Activated T-cell treated with anti-CD3 and anti-CD28 coated beads, Interleukin-2, amount 50 U/mL, for 48 hours (primary cell): ENCODE data around the gene SAMD3.
"Not testable (repeated sequence)": the region's sequence is repeated elsewhere in the genome, so short reads cannot be mapped to it uniquely, and the experiment has no call there.

Experiments used
- DNase-seq, 2 experiments: peaks; one replicate each; pipeline ENCODE4 v3.0.0-alpha.2; 2020

SAMD3 gene, protein sequence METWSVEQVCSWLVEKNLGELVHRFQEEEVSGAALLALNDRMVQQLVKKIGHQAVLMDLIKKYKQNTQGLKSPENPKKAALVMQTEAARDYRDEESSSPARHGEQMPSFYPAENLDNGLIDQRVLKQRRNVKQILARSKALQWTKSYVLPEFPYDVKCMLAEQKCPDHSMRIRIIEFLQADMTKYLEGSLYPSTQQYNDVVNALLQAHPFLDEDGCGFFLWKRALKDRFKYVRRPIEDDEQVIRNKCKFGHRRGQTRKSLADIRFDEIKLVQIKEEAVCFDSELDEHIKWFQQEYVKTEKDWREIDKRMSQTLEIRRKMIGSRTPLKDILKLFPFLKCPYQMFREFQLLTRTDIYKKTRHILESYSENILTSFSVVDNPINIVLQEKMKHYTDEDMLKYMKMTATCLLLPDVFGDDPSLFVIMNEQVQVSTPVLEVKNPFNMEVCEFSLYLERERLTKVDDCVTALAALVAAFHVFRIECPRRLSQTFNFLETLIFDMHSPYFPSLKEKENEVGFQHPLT

DNA sequence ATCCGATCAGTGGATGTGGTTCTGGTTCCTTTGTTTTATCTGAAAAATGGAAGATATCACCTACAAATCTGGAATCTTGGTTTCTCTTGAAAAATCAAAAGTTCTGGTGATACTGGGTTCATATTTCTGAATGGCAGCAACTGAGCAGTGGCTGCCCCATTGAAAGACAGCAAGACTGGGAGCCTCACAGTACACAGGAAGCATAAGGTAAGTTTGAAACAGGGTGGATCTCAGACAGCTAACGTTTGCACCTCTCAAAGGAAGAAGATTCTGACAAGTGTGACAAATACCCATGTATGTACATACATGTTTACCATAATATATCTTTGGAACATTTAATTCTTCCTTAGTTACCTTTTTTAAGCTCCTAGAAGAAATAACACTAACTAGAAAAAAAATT lies at the start of gene SAMD3:
Gene SAMD3, minus strand, starts transcription at position 177 of the 400 bp plus-strand sequence. CDS start 7,678 bp downstream, outside the sequence.
- no peak for DNase-seq

DNA sequence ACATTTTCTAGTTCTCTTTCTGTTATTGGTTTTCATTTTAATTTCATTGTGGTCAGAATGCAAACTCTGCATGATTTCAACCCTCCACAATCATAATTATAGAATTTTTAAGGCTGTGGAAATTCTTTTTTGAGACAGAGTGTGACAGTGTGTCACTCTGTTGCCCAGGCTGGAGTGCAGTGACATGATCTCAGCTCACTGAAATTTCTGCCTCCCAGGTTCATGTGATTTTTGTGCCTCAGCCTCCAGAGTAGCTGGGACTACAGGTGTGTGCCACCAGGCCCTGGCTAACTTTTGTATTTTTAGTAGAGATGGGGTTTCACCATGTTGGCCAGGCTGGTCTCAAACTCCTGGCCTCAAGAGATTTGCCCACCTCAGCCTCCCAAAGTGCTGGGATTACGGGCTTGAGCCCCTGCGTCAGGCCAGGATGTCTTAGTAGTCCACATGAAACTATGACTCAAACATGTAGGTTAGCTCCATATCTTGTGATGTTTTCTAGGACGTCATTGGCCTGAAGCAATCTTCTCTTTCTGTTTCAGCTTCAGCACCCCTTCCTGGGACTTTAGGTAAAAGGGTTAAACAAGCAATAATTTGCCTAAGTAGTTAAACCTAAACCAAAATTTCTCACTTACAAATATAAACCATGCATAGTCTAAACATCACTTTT lies 47.4 kb upstream of the SAMD3 start:
- DNase-seq = no peak

DNA sequence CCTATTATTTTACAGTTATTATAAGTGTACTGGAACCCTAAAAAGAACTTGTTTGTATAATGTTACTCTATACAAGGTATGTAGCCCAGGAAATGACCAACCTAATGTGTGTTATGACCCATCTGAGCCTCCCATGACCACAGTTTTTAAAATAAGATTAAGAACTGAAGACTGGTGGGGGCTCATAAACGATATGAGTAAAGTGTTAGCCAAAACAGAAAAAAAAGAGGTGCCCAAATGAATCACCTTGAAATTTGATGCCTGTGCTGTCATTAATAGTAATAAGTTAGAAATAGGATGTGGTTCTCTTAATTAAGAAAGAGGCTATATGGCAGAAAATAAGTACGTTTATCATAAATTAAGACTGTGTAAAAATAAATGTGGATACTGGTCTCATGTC lies 42.8 kb upstream of the SAMD3 start:
- not testable (repeated sequence) for DNase-seq

DNA sequence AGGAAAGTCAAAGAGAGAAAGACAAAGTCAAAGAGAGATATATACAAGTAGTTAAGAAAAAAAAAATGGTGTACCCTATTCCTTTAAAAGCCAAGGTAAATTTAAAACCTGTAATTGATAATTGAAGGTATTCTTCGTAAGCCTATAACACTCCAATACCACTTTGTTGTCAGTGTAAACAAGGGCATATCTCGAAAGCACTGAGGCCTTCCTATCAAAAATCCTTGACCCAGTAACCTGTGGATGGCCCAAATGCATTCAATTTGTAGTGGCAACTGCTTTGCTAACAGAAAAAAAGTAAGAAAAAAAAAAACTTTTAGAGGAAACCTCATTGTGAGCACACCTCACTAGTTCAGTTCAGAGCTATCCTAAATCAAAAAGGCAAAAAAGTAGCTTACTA lies 39.3 kb upstream of the SAMD3 start:
- DNase-seq = no peak

DNA sequence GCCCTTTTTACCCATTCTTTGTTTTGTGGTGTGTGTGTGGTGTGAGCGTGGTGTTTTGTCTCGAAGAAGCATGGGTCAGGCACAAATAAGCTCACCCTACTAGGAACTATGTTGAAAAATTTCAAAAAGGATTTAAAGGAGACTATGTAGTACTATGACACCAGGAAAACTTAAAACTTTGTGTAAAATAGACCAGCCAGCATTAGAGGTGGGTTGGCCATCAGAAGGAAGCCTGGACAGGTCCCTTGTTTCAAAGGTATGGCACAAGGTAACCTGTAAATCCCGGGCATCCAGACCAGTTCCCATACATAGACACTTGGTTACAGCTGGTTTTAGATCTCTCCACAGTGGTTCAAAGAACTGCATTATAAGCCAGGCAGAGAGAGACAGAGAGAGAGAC lies 38.8 kb upstream of the SAMD3 start:
- DNase-seq = not testable (repeated sequence)

DNA sequence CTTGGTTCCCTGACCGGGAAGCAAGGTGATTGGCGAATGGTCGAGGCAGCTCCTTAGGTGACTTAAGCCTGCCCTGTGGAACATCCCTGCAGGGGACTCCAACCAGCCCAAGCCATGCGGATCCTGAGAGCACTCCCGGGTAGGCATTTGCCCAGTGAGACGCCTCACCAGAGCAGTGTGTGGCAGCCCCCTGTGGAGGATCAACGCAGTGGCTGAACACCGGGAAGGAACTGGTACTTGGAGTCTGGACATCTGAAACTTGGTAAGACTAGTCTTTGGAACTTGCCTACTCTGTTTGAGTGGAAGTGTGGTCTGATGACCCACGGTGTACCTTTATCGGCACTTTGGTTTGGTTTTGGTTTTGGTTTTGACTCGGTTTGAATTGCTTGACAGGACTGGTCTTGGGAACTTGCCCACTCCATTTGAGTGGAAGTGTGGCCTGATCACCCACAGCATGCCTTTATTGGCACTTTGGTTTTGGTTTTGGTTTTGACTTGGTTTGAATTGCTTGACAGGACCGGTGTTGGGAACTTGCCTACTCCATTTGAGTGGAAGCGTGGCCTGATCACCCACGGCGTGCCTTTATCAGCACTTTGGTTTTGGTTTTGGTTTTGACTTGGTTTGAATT lies 38.0 kb upstream of the SAMD3 start:
- peak; percentile 28 to 31 for DNase-seq

DNA sequence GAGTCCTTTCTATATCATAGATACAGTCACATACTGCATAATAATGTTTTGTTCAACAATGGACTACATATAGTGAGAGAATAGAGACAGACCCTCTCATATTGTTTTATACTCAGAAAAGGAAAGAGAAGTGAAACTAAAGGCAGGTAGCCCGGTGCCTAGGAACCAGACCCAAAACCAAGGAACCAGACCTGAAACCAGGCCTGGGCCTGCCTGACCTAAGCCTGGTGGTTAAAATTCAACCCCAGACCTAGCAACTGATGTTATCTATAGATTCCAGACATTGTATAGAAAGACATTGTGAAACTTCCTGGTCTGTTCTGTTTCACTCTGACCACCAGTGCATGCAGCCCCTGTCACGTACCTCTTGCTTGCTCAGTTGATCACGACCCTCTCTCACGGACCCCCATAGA lies 37.3 kb upstream of the SAMD3 start:
- peak in 1 of 2 experiments; percentile 28 for DNase-seq

DNA sequence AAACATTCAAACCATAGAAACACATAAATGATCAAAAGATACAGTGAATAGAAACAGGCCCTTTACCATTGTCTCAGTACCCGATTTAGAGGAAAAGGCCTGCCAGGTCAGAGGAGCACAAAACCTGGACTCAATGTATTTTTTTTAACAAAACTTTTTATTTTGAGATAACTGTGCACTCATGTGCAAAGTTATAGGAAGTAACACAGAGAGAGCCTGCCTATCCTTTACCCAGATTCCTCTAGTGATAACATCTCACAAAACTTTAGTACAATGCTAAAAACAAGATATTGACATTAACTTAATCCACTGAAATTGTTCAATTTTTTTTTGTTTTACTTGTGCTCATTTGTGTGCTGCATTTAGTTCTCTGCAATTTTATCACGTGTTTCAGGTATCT lies 36.8 kb upstream of the SAMD3 start:
- no peak for DNase-seq

DNA sequence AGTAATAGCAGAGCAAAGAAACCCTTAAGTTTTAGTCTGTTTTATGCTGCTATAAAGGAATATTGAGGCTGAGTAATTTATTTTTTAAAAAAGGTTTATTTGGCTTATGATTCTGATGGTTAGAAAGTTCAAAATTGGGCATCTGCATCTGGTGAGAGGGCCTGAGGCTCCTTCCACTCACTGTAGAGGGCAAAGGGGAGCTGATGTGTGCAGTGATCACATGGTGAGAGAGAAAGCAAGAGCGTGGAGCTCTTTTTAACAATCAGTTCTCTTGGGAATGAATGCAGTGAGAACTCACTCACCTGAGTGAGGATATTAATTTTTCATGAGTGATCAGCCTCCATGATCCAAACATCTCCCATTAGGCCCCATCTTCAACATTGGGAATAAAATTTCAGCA lies 36.4 kb upstream of the SAMD3 start:
- DNase-seq = no peak

DNA sequence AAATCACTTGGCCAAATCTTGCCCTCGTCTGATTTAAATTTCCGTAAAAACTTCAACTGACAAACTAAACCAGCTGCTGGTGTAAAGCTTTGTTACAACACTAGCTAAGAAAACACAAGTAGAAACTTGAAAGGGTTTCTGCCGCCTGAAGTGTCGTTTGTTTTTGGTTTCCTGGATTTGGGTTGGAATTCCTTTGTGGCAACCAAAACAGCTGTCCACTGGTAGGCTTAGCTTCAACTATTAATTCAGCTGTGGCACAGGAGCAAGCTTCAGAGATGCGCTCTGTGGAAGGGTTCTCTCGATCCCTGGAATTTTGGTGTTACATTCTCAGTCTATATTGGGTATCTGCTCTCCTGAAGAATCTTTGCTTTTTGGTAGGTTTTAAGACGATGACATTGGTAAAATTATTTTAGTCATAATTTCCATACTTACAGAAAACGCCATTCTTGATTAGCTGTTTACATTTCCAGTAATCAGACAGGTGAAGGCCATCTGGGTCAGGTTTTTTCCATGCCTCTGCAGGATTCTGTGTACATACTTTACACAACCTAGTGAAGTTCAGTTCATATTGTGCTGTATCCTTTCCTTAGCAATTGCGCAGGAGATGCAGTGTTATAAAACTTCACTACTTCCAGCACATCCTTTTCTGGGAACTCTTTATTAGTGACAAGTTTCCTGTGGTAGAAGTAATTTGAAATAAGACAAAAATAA lies 29.9 kb upstream of the SAMD3 start:
- DNase-seq = no peak

DNA sequence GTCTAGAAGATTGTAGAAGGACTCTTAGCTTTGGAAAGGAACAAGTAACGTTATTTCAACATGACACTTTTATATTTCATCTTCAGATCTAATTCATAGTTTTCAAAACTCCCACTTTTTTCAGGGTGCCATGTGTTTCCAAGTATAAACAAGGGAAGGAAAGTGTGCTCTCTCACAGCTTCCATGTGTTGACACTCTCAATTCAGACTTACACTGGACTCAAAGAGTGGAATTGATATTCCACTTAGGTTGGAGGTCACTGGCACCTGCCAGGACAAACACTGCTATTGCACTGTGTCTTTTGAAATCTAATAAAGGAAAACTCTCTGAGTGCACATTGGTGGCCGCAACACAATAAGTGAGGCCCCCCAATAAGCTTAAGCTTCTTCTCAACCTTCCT lies 22.5 kb upstream of the SAMD3 start:
- no peak for DNase-seq

DNA sequence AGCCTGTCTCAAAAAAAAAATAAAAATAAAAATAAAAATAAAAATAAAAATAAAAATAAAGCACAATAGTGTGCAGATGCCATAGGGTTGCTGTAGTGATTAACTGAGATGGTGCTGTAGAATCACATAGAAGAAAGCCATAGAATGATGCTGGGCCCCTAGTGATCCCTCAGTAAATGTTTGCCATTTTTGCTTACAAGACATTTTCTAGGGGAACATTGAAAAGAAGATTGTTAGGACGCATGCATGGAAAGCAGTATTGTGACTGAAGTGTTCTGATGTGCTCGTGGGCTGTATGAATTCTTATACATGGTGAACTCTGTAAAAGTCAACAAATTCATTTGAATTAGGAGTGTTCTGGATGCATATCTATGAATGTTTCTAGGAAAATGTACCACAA lies 22.0 kb upstream of the SAMD3 start:
- DNase-seq = no peak

DNA sequence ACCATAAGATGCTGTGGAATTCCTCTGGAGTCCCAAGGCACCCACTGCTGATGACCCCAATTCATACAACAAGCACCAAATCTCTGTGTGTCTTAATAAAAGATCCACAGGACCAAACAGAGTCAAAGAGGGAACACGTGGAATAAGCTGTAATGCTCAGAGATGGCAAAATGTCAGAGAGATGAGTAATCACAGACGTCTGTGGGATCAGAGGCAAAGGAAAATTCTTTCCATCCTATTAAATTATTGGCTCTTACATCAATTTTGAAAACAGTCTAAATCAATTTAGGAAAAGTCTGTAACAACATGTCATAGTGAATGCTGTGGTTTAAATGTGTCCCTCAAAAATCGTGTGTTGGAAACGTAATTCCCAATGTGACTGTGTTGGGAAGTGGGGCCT lies 17.5 kb upstream of the SAMD3 start:
- no peak for DNase-seq

DNA sequence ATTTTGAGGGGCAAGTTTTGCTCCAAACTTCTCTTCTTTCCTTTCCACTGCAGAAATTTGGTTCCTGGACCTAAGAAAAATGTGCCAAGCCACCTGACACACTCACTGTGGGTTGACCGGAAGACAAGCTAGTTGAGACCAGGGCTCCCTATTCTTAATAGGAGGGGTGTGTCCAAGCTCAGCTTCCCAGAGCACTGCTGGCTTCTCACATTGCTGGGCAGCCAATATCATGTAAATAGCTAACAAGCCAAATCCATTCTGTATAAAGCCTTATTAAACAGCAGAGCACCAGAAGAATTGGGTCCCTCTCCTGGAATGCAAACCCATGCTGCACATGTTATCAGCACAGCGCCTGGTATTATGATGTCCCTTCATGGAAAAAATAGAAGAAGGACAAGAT lies 17.0 kb upstream of the SAMD3 start:
- no peak for DNase-seq

DNA sequence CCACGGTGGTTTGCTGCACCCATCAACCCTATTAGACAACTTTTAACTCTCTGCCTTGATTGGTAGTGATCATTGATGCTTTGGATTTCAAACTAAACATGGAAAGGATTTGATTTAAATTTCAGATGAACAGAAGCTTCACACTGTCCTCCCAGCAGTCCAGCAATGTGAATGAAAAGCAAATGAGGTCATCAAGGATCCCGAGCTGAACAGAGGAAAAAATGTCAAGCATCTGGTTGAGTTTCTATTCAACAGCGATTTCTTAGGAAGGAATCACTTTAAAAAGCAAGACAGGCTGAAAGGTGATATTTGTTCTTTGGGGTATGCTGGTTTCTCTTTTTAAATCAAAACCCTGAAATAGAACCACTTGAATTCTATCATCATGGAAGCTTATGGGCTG lies 10.6 kb upstream of the SAMD3 start:
- no peak for DNase-seq

DNA sequence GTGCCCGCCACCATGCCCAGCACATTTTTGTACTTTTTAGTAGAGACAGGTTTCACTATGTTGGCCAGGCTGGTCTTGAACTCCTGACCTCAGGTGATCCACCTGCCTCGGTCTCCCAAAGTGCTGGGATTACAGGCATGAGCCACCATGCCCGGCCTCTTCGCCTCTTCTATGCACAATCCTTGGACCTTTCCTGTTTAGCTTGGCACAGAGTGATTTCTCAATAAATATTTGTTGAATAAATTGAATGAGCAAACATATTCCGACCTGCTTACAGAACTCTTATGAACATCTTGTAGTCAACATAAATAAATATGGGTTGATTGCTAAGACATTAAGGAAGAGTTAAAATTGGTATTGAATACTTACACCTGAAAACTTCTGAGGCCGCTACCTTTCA lies 7.8 kb upstream of the SAMD3 start:
- not testable (repeated sequence) for DNase-seq

DNA sequence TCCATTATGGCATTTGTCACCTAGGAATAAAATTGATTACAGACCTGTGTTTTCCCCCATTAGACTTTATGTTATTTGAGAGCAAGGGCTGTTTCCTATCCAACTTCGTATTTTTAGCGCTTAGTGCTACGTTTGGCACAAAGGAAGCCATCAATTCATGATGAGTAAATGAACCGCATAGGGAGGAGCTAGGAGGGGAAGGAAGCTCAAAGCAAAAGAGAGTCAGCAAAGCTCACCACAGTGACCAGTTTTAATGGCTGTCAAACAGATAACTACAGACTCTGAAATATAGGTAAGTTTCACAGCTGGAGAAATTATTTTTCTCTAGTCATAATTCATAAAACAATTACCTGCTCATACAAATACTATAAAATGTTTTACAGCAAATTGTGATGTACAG lies 6.9 kb upstream of the SAMD3 start:
- DNase-seq = no peak

DNA sequence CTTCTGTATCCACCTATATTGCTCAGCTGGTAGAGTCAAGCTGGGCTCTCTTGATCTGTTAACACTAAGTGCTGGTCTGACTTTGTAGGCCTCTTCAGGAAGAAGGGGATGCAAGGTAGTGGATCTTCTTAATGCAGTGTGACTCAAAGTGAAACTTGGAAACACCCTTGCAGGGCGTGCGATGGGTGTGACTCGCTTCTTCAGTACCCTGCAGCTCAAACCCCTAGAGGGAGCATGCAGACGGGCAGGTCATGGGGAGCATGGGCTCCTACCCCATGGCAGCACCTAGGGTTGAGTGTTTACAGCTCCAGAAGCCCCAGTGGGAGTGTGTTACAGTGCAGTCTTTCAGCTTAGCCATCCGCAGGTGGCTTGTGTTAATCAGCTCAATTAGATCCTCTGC lies 757 bp upstream of the SAMD3 start:
- DNase-seq = peak; percentile 62 to 69

DNA sequence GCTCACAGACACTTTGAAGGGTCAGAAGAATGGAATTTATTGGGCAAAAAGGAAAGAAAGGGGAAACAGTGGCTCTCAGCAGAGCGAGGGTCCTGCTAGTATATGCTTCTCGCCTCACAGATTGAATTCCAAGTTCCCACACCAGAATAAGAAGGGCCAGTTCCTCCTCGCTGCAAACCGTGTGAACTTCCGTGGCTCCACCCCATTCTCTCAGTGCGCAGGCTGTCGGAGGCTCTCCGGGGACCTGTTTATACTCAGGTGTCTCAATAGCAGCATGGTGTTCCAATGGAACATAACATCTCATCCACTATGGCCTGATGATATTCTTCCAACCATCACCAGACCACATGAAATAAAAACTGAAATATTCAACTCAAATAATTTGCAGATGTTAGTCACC lies 4.6 kb downstream of the SAMD3 start:
- no peak for DNase-seq

DNA sequence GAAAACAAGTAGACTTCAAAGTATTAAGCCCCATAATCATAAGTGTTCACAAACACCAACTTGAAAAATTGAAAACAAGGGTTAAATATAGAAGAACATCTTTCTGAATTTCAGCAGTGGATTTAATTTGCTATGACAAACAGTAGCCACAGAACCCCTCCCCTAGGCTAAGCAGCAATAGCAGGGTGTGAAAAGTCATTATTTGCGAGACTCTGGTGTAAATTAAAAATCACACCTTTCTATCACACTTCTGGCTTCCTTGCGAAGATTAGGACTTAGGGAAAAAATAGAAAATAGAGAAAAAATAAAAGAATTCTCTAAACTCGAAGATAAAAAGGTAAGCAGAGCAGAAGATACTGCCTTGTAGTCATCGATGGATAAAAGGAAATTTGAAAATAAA lies 6.1 kb downstream of the SAMD3 start:
- no peak for DNase-seq

DNA sequence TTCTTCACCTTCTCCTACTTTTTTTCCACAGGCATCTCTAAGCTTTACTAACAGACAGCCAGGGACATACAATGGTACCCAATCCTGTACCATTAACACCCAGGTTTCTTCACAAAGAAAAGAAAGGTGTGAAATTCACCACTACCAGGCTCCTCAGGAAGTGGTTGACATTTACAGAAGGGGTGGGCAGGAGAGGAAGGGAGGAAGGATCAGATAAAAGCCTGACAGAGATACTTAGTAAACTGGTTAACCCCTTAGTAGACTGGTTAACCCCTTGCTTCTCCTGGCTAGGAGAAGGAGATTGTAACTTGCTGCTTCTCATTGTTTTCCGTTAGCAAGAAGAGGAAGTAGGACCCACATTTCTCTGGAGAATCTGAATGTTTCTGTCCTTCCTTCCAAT lies 7.2 kb downstream of the SAMD3 start:
- DNase-seq = no peak

DNA sequence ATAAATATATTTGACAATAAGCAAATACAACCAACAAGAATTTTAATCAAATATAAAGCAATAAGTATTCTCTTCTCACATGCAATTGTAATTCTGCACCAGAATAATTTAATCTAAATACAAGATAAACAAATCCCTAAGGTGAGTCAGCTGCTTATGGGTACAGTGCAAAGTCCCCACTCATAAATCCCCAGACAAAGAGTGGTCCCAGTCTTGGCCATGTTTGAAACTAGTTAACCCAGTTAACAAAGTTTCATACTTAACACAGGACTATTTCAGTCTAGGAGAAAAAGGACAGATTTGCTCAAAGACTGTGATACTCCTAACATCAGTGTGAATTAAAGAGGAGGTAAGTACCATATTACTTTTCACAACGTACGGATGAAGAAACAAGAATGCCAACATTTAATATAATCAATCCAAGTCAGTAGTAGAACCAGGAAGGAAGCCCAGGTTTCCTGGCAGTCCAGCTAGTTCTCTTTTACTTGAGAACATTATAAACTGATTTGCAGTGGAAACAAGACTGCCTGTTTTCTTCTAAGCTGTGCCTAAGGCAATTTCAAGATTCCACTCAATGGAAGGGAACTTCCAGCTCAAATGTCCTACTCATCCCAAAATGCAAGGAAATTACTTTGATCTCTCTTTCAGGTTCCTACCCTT lies 10.4 kb downstream of the SAMD3 start:
- DNase-seq = no peak

DNA sequence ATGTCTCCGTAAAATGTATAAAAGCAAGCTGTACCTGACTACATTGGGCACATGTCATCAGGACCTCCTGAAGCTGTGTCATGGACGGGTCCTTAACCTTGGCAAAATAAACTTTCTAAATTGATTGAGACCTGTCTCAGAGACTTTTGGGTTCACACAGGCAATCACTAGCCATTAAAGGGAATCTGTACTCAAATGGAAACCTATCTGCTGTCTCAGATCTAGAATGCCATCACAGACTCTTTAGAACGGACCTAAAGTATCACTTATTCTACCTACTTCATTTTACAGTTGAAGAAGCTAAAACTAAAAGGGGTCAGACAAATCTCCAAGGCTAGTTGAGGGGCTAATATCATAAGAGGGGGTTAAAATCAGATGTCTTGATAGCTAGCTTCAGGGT lies 11.1 kb downstream of the SAMD3 start:
- no peak for DNase-seq
